ENCODE data around the gene EIF2AK3. TPM values are rescaled to one million over a fixed set of nuclear protein-coding genes. Genes with fewer than 3 reads are reported as not detected.

The EIF2AK3 gene
- total RNA-seq, 1 donor from 2014 or later, result 32.3 TPM

DNA sequence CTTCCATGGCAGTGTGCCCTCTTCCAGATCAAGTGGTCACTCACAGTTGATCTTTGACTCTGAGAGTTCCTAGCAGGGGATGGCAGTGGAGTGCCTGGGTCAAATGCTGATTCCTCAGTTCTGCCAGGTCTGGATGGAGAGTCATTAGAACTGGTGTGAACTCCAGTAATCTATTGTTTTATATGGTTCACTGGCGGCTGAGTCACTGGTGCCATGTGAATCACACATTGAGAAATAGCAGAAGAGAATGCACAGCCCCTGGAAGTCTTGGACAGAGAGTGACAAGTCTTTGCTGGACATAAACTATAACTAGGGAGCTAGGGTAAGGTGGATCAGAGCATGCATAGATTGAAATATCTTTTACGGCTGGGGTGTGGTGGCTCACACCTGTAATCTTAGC, 86.9 kb downstream of the EIF2AK3 start:
- DNase-seq, result no peak

DNA sequence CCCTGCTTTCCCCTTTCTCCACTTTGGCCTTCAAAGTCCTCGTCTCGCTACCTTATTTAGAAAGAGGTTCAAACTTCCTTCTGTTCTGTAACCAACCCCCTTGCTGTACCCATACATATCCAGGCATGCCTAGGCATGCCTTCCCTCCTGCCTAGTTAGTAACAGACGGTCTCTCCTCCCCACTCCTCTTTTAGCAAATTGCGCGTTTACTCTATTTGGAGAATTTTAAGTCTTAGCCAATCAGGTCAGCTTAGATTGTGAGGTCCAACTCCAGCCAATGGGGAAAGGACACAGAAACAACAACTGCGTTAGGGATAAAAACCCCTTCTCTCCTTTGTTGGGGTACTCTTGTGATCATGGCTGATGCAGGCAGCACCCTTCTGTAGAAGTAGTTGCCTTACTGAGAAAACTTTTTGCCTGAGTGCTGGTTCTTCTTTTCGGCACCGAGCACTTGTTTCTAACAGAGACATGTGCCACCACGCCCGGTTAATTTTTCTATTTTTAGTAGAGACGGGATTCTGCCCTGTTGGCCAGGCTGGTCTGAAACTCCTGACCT, 88.8 kb downstream of the EIF2AK3 start:
- DNase-seq, result no peak

- DNase-seq, result no peak
These were observed 89.6 kb downstream of the EIF2AK3 start for GRCh38 chr2:88537640-88538039.

DNA sequence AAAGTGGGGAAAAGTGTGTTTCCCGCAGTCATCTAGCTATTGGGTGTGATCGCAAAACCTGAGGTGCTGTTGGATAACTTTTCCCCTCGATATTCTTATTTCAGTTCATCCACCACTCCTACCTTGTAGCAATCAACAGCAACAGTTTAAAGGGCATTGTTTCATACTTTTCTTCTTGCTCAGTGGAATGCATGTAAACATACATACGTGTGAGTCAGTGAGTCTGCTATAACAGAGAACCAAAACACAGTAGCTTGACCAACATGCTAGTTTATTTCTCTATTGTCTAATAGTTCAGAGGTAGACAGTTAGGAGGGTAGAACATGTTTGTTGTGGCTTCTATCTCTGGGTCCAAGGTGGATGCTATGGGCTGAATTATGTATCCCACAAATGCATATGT, 97.2 kb downstream of the EIF2AK3 start:
- no peak for DNase-seq

GRCh38 chr2:88521445-88522073, 105.7 kb downstream of the EIF2AK3 start:
- no peak for DNase-seq

- no peak for DNase-seq
These were observed 109.5 kb downstream of the EIF2AK3 start for GRCh38 chr2:88517759-88518201.

Other genes with a start within 250 kb of the EIF2AK3 start
- gene FOXI3, start 174.8 kb downstream of the EIF2AK3 start, total RNA-seq, result 0.47 TPM
- gene RPIA, start 64.2 kb upstream of the EIF2AK3 start, total RNA-seq, result 10.5 TPM

Measured in occipital lobe (tissue), 2 donors.